Measurements from ENCODE around the gene CD248. TPM values are rescaled to one million over a fixed set of nuclear protein-coding genes. Genes with fewer than 3 reads are reported as not detected.

Gene CD248
- total RNA-seq, 4 donors from 2014 or later = 2.6 to 36.2 (median 6.5) TPM

DNA sequence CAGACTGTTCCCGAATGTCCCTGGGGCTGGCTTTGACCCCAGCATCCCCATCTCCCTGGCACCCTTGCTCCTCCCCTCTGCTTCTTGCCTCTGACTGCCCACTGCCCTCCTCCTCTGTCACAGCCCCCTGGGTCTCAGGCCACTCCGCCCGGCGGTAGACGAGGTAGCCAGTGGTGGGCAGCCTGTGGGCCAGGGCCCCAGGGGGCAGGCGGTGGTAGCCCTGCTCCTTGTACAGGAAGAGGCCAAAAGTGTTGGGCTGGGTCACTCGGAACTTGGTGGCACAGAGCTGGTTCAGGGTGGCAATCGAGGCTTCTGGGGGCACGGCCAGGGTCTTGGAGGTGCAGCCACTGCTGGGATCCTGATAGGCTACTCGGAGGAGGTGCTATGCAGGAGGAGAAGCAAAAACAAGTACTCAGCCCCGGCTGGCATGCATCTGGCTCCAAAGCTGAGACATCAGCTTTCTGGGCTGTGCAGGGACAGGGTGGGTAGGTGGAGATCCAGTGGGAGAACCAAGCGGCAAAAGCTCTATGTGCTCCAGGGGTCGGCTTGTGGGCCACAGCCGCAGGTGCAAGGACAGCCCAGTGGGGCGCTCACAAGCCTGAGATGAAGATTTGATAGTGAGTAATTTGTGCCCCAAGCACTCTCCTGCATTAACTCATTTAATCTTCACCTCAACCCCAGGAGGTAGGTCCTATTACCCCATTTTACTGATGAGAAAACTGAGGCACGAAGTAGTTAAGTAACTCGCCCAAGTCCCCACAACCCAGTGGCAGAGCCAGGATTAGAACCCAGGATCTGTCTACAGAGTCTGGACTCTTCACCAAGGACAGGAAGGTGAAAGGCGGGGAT, 15.8 kb upstream of the CD248 start:
- DNase-seq = no peak
- peaks cover 16 to 38% (median 29%) of the 10 kb centered on the region in 4 donors for H3K4me1 ChIP-seq
- 81 to 100% methylated on average over 3 to 16 of the region's 18 CpGs for WGBS, 2 donors (ENCODE audit: low coverage in 1 of 2)
- H3K9me3 ChIP-seq = no peaks in the 10 kb centered on the region
- TF ChIP-seq POLR2AphosphoS5 (IDR thresholded peaks at IDR 0.05) (no peak), POLR2A (IDR thresholded peaks at IDR 0.05) (no peak), EP300 (IDR thresholded peaks at IDR 0.05; ENCODE audit: low read depth) (no peak)
- TF ChIP-seq, protein P1, sequence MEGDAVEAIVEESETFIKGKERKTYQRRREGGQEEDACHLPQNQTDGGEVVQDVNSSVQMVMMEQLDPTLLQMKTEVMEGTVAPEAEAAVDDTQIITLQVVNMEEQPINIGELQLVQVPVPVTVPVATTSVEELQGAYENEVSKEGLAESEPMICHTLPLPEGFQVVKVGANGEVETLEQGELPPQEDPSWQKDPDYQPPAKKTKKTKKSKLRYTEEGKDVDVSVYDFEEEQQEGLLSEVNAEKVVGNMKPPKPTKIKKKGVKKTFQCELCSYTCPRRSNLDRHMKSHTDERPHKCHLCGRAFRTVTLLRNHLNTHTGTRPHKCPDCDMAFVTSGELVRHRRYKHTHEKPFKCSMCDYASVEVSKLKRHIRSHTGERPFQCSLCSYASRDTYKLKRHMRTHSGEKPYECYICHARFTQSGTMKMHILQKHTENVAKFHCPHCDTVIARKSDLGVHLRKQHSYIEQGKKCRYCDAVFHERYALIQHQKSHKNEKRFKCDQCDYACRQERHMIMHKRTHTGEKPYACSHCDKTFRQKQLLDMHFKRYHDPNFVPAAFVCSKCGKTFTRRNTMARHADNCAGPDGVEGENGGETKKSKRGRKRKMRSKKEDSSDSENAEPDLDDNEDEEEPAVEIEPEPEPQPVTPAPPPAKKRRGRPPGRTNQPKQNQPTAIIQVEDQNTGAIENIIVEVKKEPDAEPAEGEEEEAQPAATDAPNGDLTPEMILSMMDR (IDR thresholded peaks at IDR 0.05) = no peak
- in situ Hi-C loops (cut with MboI; ENCODE audit: low pct_ligation_motif_present in 1 of 4, low pct_unique_long_range_greater_than_20kb in 1 of 4, low sequenced_read_pairs in 3 of 4) = no loop called here
- H3K4me3 ChIP-seq = no peak overlapping the region
- intact Hi-C loops (cut with DNase I; ENCODE audit: low total_unique reads) = no loop called here
- H3K27ac ChIP-seq = no peak overlapping the region
- H3K36me3 ChIP-seq = no peaks in the 10 kb centered on the region
- no peaks in the 10 kb centered on the region for H3K27me3 ChIP-seq

DNA sequence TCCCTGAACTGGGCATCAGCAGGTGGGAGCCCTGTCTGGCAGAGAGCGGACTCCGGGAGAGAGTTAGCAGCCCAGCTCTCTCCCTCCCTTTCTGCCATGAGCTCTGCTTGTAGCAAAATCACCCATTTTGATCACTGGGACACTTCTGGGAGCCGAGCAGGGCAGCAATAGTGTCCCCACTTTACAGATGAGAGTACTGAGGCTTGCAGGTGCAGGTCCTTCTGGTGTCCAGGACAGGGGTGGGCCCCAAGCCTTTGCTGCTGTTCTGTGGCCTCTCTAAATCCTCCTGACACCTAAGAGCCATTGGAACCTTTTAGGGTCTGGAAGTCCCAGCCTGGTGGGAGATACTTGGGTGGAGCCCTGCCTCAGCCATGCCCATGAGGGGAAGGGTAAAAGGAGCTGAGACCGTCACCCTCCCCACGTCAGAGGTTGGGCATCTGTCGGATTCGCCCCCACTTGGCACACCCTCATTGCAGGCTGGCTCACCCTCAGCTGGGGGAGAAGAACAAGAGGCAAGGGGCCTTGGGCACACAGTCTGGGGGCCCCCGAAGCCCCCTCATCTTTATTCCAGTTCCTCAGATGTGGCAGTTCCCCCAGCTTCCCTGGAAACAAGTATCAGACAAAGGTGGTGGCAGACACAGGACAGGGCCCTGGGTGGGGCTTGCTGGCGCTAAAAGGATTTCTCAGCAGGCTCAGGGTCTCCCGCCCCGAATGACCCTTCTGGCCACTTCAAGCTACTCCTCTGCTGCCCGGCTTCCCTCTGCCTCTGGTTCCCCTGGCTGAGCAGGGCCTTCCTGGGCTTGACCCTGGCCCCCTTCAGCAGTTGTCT, 14.9 kb upstream of the CD248 start:
- WGBS, 2 donors (ENCODE audit: low coverage in 1 of 2) = 93% methylated on average over 12 of the region's 12 CpGs; no CpG with 5 or more reads in 1 of the 2 donors
- H3K27ac ChIP-seq = no peak overlapping the region
- TF ChIP-seq EP300 (IDR thresholded peaks at IDR 0.05; ENCODE audit: low read depth) (no peak), POLR2A (IDR thresholded peaks at IDR 0.05) (no peak), POLR2AphosphoS5 (IDR thresholded peaks at IDR 0.05) (no peak)
- TF ChIP-seq, protein P1 (IDR thresholded peaks at IDR 0.05) = no peak

DNA sequence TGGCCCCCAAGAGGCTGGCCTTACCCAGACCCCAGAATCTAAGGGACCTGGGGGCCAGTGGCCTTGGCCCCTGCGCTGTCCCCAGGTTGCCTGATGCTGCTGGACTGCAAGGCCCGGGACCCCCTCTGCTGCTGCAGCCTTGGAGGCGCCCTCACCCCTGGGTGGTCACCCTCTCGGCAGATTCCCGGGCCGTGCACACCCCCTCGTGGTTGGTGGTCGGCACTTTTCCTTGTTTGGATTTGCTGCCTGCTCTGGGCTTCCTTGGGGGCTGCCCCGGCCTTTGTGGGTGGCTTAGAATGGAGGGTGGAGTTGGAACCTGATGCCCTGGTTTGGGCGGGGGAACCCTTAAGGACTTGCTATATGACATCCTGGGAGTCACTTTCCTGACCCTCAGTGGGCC, 14.1 kb upstream of the CD248 start:
- WGBS, 2 donors (ENCODE audit: low coverage in 1 of 2) = 67% methylated on average over 8 of the region's 10 CpGs; no CpG with 5 or more reads in 1 of the 2 donors
- H3K4me3 ChIP-seq = no peak overlapping the region
- H3K9me3 ChIP-seq = no peaks in the 10 kb centered on the region
- no peak for DNase-seq
- in situ Hi-C loops (cut with MboI; ENCODE audit: low pct_ligation_motif_present in 1 of 4, low pct_unique_long_range_greater_than_20kb in 1 of 4, low sequenced_read_pairs in 3 of 4) = no loop called here
- no peaks in the 10 kb centered on the region for H3K36me3 ChIP-seq
- H3K4me1 ChIP-seq = peaks cover 18 to 39% (median 32%) of the 10 kb centered on the region in 4 donors
- TF ChIP-seq POLR2A (IDR thresholded peaks at IDR 0.05) (no peak), EP300 (IDR thresholded peaks at IDR 0.05; ENCODE audit: low read depth) (no peak), POLR2AphosphoS5 (IDR thresholded peaks at IDR 0.05) (no peak)
- TF ChIP-seq, protein P1 (IDR thresholded peaks at IDR 0.05) = no peak
- H3K27me3 ChIP-seq = no peaks in the 10 kb centered on the region
- H3K27ac ChIP-seq = no peak overlapping the region
- intact Hi-C loops (cut with DNase I; ENCODE audit: low total_unique reads) = no loop called here

More for the DNA sequence above, 14.9 kb upstream of the CD248 start:
- intact Hi-C loops (cut with DNase I; ENCODE audit: low total_unique reads) (no loop called here), in situ Hi-C loops (cut with MboI; ENCODE audit: low pct_ligation_motif_present in 1 of 4, low pct_unique_long_range_greater_than_20kb in 1 of 4, low sequenced_read_pairs in 3 of 4) (no loop called here)
- Histone ChIP-seq H3K4me1 (peaks cover 18 to 39% (median 33%) of the 10 kb centered on the region in 4 donors), H3K27me3 (no peaks in the 10 kb centered on the region), H3K4me3 (no peak overlapping the region), H3K36me3 (no peaks in the 10 kb centered on the region), H3K9me3 (no peaks in the 10 kb centered on the region)
- no peak for DNase-seq

DNA sequence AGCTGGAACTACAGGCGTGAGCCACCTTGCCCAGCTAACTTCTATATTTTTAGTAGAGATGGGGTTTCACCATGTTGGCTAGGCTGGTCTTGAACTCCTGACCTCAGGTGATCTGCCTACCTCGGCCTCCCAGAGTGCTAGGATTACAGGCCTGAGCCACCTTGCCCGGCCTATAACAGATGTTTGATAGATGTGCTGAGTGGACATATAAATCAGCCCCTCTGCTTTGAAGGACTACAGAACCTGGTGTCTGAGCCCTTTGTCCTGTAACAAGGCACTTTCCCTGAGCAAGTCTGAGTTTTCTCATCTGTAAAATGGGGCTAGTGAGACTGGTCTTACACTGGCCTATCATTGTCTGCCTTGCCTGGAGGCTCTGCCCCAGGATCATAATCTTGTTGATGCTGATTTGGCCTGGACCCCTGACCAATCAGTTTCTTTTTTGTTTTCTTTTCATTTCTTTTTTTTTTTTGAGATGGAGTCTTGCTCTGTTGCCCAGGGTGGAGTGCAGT, 12.4 kb upstream of the CD248 start:
- 82% methylated on average over 3 of the region's 3 CpGs; no CpG with 5 or more reads in 1 of the 2 donors for WGBS, 2 donors (ENCODE audit: low coverage in 1 of 2)
- Histone ChIP-seq H3K9me3 (no peaks in the 10 kb centered on the region), H3K36me3 (no peaks in the 10 kb centered on the region), H3K27ac (no peak overlapping the region), H3K27me3 (no peaks in the 10 kb centered on the region), H3K4me1 (peaks cover 16 to 26% (median 22%) of the 10 kb centered on the region in 4 donors), H3K4me3 (no peak overlapping the region)
- intact Hi-C loops (cut with DNase I; ENCODE audit: low total_unique reads) (loop anchor here (2.0 kb wide), 1 partner anchor 18 kb away; no protein-coding TSS in a partner anchor), in situ Hi-C loops (cut with MboI; ENCODE audit: low pct_ligation_motif_present in 1 of 4, low pct_unique_long_range_greater_than_20kb in 1 of 4, low sequenced_read_pairs in 3 of 4) (no loop called here)
- no peak for DNase-seq
- TF ChIP-seq POLR2A (IDR thresholded peaks at IDR 0.05) = no peak
- no peak for TF ChIP-seq POLR2AphosphoS5 (IDR thresholded peaks at IDR 0.05)
- TF ChIP-seq, protein P1 (IDR thresholded peaks at IDR 0.05) = no peak
- TF ChIP-seq EP300 (IDR thresholded peaks at IDR 0.05; ENCODE audit: low read depth) = no peak
